ENCODE measurements around the gene DNAJB5.

The DNAJB5 gene

DNA sequence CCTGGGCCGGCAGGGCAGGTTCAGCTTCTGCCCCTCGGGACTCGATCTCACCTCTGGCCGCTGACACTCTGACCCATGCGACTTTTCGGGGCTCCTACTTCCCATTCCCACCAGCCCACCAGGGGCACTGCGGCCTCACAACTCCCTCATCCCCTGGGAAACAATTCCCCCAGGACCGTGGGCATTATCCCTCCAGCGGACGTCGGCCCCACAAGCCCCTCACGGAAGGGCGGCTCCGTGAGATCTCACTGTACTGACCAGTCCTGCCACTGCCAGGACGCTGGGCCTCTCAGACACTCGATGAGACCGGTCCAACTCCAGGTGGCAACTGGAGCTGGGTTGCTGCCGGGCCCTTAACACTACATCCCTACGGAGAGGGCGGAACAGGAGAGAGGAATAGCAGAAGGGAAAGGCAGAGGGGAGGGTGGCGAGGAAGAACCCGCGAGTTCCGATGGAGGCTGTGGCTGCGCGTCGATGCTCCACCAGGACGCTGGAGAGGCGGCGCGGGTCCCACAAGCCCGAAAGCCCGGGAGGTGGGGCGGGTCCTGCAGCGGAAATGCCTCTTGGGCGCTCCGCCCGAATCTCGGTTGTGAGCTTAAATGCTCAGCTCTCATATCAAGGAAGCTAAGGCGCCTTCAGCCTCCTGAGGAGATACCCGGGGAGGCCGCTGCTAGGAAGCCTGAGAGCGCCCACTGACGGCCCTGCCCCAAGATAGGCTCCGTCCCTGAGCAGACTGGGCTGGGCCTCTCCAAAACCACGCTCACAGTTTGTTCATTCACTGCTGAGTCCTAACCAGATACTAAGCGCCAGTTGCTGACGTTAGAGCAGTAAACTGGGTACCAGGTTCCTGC lies 46.5 kb downstream of the DNAJB5 start:
- ATAC-seq, result peak; percentile 92
- peaks cover 11% of the 10 kb centered on the region for H3K4me1 Mint-ChIP-seq
- H3K27me3 Mint-ChIP-seq, result no peaks in the 10 kb centered on the region
- no peak overlapping the region for H3K27ac Mint-ChIP-seq
- H3K4me3 Mint-ChIP-seq, result peak overlapping the region; percentile 60
- no peaks in the 10 kb centered on the region for H3K36me3 Mint-ChIP-seq (ENCODE audit: low read depth)
- DNase-seq, result peak; percentile 50
- no peaks in the 10 kb centered on the region for H3K9me3 Mint-ChIP-seq

DNA sequence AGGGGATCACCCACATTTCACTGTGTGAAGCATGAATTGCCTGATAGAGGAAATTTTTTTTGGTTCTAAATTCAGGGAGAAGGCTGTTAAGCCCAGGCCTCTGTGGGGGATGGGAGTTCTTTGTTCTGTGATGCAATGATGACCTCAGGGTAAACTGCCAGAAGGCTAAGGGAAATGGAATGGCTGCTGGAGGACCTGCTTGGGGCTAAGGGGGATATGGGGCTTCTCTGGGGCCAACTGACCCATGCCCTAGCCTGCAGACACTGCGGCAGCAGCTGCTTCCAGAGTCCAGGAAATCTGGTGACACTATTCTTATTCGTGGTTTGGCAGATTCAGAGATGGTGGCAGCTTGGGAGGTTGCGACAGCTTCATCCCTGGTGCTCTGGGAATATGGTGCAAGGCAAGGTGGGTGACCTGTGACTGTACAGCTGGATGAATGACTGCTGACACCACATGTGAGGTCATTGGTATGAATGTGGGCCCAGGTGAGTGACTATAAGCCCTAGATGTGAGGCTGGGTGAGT lies 52.6 kb downstream of the DNAJB5 start:
- no peak overlapping the region for H3K4me3 Mint-ChIP-seq
- no peak overlapping the region for H3K27ac Mint-ChIP-seq
- H3K4me1 Mint-ChIP-seq, result no peaks in the 10 kb centered on the region
- peaks cover 10% of the 10 kb centered on the region for H3K36me3 Mint-ChIP-seq (ENCODE audit: low read depth)
- H3K9me3 Mint-ChIP-seq, result no peaks in the 10 kb centered on the region
- no peaks in the 10 kb centered on the region for H3K27me3 Mint-ChIP-seq
- ATAC-seq (no peak), DNase-seq (no peak)

DNA sequence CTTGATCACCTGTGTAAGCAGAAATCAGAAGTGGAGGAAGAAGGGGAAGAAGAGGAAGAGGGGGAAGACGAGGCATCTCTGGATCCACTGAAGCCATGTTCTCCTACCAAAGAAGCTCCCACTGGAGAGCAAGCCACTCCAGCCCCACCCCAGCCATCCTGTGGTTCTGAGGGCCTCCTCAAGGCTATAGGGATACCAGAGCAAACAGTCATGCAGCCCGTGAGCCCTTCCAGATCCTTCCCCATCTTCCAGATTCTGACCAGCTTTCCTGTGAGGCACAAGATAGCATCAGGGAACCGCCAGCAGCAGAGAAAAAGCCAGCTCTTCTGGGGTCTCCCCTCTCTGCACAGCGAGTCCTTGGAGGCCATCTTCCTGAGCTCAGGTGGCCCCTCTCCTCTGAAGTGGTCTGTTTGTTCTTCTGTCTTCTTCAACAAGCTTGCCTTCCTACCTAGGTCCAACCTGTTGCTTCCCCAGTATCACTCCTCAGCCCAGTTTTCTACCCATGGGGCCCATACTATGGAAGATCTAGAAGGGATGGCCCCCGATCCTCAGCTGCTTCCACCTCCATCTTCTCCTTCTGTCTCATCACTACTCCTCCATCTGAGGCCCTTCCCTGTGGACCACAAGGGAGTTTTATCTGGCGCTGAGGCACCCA lies 53.5 kb downstream of the DNAJB5 start:
- H3K36me3 Mint-ChIP-seq (ENCODE audit: low read depth), result peaks cover 10% of the 10 kb centered on the region
- no peaks in the 10 kb centered on the region for H3K27me3 Mint-ChIP-seq
- H3K4me1 Mint-ChIP-seq, result no peaks in the 10 kb centered on the region
- H3K27ac Mint-ChIP-seq, result no peak overlapping the region
- ATAC-seq (no peak), DNase-seq (no peak)
- H3K4me3 Mint-ChIP-seq, result no peak overlapping the region
- H3K9me3 Mint-ChIP-seq, result no peaks in the 10 kb centered on the region

DNA sequence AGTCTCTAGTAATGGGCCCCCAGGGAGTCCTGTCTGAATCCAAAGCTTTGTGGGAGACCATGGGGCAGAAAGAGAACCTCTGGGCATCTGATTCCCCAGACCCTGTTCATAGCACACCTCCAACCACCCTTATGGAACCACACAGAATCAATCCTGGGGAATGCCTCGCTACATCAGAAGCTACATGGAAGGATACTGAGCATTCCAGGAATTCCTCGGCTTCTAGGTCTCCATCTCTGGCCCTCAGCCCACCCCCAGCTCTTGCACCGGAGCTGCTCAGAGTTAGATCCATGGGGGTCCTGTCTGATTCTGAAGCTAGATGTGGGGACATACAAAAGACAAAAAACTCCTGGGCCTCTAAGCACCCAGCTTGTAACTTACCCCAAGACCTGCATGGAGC lies 54.5 kb downstream of the DNAJB5 start:
- Mint-ChIP-seq H3K27me3 (no peaks in the 10 kb centered on the region), H3K4me3 (no peak overlapping the region), H3K27ac (no peak overlapping the region), H3K4me1 (no peaks in the 10 kb centered on the region), H3K36me3 (ENCODE audit: low read depth) (peaks cover 18% of the 10 kb centered on the region), H3K9me3 (no peaks in the 10 kb centered on the region)
- no peak for ATAC-seq
- DNase-seq, result no peak
